GM10248 (cell line): ENCODE data around the gene PKHD1.

Experiments
- CTCF ChIA-PET: fragments of 300-600 bp; sonication (Branson Sonifier 250); formaldehyde crosslinking; extraction: SDS; loops from one replicate; lab custom pipeline; 2021; ENCODE audit warnings: antibody characterized with exemption; lab: Yijun Ruan, JAX
- POLR2A ChIA-PET: fragments of 350-650 bp; sonication (Branson Sonifier 250); formaldehyde crosslinking; extraction: SDS; loops from one replicate; lab custom pipeline; 2020; ENCODE audit warnings: antibody characterized with exemption; lab: Yijun Ruan, JAX
- DNase-seq: peaks from one replicate; pipeline ENCODE4 v3.0.0; 2012; ENCODE audit errors: extremely low spot score
- TF ChIP-seq, protein P1 (sequence below): IDR thresholded peaks from 2 replicates; pipeline ENCODE4 v1.5.1; 2012; ENCODE audit warnings: mild to moderate bottlenecking, low read depth; ENCODE audit errors: extremely low read depth, missing control alignments, control extremely low read depth

PKHD1 gene

DNA sequence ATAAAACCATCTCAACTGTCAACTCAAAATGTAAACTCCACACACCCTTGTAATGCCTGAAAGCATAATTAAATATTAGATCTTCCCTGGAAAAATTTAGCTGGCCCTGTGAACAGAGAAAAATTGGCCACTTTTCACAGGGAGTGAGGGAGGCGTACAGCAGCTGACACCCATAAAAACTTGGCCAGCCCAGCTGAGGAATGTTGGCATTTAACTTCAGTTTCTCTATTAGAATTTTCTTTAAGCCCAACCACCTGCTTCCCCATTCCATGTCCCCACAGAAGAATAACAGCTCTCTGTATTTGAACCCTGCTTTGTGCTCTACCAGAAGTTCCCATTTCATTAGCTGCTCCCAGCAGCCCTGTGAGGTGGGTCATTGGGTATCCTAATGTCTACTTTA lies 41.0 kb downstream of the PKHD1 start:
- POLR2A ChIA-PET = no interaction called here
- CTCF ChIA-PET = interaction anchor here (0.9 to 4.9 kb wide), 5 partner anchors 15 to 1241 kb away, joined by 3 to 33 read pairs (median 4); no protein-coding TSS in a partner anchor
- TF ChIP-seq, protein P1, sequence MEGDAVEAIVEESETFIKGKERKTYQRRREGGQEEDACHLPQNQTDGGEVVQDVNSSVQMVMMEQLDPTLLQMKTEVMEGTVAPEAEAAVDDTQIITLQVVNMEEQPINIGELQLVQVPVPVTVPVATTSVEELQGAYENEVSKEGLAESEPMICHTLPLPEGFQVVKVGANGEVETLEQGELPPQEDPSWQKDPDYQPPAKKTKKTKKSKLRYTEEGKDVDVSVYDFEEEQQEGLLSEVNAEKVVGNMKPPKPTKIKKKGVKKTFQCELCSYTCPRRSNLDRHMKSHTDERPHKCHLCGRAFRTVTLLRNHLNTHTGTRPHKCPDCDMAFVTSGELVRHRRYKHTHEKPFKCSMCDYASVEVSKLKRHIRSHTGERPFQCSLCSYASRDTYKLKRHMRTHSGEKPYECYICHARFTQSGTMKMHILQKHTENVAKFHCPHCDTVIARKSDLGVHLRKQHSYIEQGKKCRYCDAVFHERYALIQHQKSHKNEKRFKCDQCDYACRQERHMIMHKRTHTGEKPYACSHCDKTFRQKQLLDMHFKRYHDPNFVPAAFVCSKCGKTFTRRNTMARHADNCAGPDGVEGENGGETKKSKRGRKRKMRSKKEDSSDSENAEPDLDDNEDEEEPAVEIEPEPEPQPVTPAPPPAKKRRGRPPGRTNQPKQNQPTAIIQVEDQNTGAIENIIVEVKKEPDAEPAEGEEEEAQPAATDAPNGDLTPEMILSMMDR = no peak
- no peak for DNase-seq

DNA sequence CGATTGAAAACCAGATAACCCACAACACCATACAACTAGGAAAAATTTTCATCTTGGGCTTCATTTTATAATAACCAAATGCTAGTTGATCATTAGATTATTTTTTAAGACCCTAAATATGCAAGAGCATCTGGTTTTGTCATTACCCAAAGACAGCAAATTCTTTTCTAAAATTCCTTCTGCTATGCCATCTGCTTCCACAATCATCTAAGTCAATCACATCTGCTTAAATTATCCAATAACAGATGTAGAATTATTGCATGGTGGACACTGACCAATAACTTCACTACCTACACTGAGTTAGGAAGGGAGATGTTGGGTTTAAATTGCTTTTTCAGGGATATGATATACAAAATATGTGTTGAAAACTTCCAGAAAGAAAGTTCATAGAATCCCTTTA lies 41.9 kb downstream of the PKHD1 start:
- DNase-seq = no peak
- ChIA-PET POLR2A (no interaction called here), CTCF (no interaction called here)
- TF ChIP-seq, protein P1 = no peak

DNA sequence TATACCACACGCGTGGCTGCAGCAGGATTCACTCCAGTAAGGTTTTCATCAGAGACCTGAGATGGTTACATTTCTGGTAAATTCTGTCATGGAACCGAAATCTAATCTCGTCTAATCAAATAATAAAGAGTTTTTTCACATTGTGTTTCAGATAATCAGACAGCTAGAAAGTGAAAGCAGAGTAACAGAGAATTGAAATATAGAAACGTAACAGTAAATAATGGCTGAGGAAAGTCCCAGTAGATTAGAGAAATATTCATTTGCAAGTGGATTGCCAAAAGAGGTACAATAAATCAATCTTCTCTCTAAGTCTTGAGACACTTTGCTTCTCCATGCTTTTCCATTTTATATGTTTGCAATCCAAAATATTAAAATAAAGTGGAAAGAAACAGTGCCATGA lies 42.4 kb downstream of the PKHD1 start:
- no peak for DNase-seq
- ChIA-PET POLR2A (no interaction called here), CTCF (no interaction called here)
- TF ChIP-seq, protein P1 = no peak

DNA sequence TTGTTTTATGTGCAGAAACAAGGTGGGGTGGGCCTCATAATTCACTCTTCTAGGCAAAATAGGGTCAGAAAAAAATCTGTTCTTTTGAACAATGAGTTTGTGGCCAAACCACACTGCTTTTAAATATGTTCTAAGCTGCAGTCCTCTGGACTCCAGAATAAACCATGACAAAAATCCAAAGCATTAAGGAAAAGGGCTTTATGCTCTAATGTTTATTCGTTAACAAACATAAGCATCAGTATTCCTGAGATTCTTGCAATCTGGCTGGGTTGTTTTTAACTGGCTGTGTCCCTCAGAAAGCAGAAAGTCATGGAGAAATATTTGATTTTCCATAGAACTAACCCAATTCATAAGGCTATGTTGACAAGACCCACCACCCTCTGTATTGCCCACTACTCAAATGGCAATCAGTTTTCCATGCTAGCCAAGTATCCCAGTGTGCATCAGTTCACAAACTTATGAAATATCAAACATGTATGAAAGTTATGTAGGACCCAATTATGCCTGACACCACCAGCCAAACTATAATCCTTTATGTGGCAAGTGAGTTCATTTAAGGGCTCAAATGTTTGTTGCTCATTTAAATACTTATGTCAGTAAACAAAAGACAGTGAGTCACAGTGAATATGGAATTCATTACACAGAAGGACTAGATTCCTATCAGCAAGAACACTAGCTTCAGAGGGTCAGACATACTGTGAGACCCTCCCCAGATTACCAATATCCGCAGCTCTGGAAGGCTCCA lies 45.1 kb downstream of the PKHD1 start:
- ChIA-PET CTCF (interaction anchor here (0.8 to 1.0 kb wide), 2 partner anchors 8 to 21 kb away, joined by 3 to 4 read pairs; no protein-coding TSS in a partner anchor), POLR2A (no interaction called here)
- TF ChIP-seq, protein P1 = no peak
- DNase-seq = no peak

DNA sequence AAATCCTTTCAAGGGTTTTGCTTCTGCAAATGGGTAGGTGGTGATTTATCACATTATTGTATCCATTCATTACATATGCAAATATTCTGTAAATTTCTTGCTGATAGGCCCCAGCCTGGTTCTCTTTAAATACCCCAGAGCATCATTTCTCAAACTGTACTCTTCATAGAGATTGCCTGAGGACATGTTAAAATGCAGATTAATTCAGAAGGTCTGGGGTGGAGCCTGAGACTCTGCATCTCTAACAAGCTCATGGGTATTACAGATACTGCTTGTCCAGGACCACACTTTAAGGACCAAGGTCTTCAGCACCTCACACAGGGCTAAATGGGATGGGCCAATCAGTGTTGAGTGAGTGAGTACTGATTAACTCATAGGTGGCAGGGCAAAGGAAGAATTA lies 46.3 kb downstream of the PKHD1 start:
- CTCF ChIA-PET = interaction anchor here (1.0 to 1.4 kb wide), 2 partner anchors 8 to 9 kb away, joined by 3 to 4 read pairs; no protein-coding TSS in a partner anchor
- no peak for DNase-seq
- TF ChIP-seq, protein P1 = no peak
- POLR2A ChIA-PET = no interaction called here

DNA sequence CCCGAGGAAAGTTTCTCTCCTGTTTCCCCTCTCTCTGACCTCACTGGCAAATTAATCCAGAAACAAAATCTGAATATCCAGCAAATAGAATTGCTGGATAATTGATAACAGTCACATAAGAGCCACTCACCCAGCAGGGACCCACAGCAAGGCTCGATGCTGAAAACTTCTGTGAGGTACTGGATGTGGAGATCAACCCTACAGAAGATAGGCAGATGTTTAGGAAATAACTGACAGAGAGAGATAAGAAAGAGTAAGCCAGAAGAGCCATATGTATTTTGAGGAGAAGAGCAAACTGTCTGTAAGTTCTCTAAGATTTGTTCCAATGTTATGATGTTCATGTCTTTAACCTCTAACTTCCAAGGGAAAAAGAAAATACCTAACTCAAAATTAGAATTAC lies 59.7 kb downstream of the PKHD1 start:
- no peak for DNase-seq
- ChIA-PET POLR2A (no interaction called here), CTCF (interaction anchor here (1.6 kb wide), 1 partner anchor 12 kb away, joined by 3 read pairs; no protein-coding TSS in a partner anchor)
- TF ChIP-seq, protein P1 = no peak
